D721Med (cell line): ENCODE data around the gene ORM1.

Experiments
- DNase-seq: peaks from one replicate; pipeline ENCODE4 v3.0.0; 2011; ENCODE audit warnings: low spot score; ENCODE audit not compliant: insufficient read length
- FAIRE-seq: peaks from 2 replicates; lab custom pipeline; 2011; peaks lifted over from hg19 to GRCh38; lab: Jason Lieb, UNC
- CTCF ChIP-seq: IDR thresholded peaks from 2 replicates; pipeline ENCODE4 v1.5.1; 2012; ENCODE audit warnings: mild to moderate bottlenecking, control low read depth; ENCODE audit not compliant: insufficient read depth; ENCODE audit errors: missing control alignments

The ORM1 gene

GRCh38 chr9:114341152-114341830, 18.4 kb downstream of the ORM1 start:
- FAIRE-seq (no peak), DNase-seq (no peak)
- no peak for TF ChIP-seq CTCF

GRCh38 chr9:114341991-114342390, 19.1 kb downstream of the ORM1 start:
- DNase-seq = no peak
- TF ChIP-seq CTCF = no peak
- no peak for FAIRE-seq

- no peak for TF ChIP-seq CTCF
- DNase-seq = no peak
- no peak for FAIRE-seq
Observed at GRCh38 chr9:114342755-114343440, 20.0 kb downstream of the ORM1 start.

GRCh38 chr9:114343471-114344187, 20.7 kb downstream of the ORM1 start:
- DNase-seq (no peak), FAIRE-seq (no peak)
- no peak for TF ChIP-seq CTCF

GRCh38 chr9:114344188-114344566, 21.3 kb downstream of the ORM1 start:
- no peak for TF ChIP-seq CTCF
- FAIRE-seq = no peak
- DNase-seq = no peak

- no peak for DNase-seq
- no peak for TF ChIP-seq CTCF
- no peak for FAIRE-seq
Observed at GRCh38 chr9:114344692-114345091, 21.8 kb downstream of the ORM1 start.
